Skin of body (tissue), 2 donors: ENCODE data around the gene SERTAD3. TPM values are rescaled to one million over a fixed set of nuclear protein-coding genes. Genes with fewer than 3 reads are reported as not detected.
"Not testable (repeated sequence)": the region's sequence is repeated elsewhere in the genome, so short reads cannot be mapped to it uniquely, and the experiment has no call there.

Experiments used
- DNase-seq: peaks from one replicate; lab custom pipeline; 2025; lab: John Stamatoyannopoulos, UW
- total RNA-seq: library from RNA; depleted of rRNA; stranded (reverse); fragments of >200 nt; gene quantifications from one replicate; pipeline ENCODE4 v1.2.3, GENCODE V29; 2014

Gene SERTAD3
- total RNA-seq, 1 donor from 2014 or later, result 30.8 TPM

DNA sequence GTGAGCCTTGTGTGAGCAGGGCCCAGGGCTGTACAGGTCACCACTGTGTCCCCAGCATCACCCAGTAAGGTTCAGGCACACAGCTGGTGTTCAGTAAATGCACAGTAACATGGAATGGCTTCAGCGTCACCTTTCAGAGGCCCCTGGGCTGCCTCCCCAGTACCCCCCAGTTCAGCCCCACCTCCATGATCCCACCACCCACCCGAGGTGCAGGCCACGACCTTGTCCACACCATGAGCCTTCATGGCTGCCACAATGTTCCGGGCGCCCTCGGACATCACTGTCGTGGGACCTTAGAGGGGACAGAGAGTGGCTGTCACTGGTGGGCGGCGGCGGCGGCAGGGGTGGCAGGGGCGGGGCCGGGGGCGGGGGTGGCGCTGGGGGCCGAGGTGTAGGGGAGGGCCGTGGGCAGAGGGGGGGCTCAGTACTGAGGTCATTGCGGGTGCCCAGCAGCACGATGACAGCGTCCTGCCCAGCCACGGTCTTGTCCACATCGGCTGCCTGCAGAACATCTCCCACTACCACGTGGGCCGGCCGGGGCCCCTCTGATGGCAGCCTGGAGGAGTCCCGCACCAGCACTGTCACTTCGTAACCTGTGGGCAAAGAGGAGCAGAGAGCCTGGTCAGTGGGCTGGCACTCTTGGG, 13.9 kb upstream of the SERTAD3 start:
- DNase-seq, result no peak

GRCh38 chr19:40457048-40457447, 12.9 kb upstream of the SERTAD3 start:
- DNase-seq, result no peak

GRCh38 chr19:40453943-40454342, 9.8 kb upstream of the SERTAD3 start:
- DNase-seq, result not testable (repeated sequence)

DNA sequence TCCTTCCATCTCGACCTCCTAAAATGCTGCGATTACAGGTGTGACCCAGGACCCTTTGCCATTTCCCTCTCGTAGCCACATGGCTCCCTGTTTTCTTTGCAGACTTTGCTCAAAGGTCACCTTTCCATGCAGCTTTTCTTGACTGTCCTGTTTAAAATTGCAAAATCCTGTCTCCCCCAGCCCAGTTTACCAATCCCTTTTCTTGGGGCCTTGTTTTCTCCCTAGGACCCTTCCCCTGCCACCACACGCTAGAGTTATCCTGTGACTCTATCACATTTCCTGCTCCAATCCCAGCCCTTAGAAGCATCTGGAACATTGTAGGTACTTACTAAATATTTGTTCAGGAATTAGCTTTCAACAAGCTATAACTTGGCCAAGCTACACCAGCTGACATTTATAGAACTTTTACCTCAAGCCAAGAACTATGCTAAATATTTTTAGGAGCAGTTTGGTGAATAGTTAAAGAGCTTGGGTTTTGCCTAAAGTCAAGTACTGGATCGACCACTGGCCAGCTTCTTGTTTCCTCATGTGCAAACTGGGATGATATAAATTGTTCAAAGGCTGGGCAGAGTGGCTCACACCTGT, 9.1 kb upstream of the SERTAD3 start:
- no peak for DNase-seq

DNA sequence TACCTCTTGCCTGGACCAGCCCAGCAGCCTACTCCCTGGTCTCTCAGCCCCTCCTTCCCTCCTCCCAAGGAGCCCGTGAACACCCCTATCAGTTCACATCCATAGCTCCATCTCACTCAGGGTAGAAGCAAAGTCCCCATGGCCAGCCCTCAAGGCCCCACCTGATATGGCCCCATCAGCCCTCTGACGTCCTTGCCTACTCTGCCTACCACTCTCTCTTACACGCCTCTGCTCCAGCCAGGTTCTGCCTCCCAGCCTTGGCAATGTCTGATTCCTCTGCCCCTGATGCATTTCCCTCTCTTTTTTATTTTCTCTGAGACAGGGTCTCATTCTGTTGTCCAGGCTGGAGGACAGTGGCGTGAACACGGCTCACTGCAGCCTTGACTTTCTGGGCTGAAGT, 7.9 kb upstream of the SERTAD3 start:
- DNase-seq, result no peak

- no peak for DNase-seq
Measured at GRCh38 chr19:40450664-40451063, 6.5 kb upstream of the SERTAD3 start.

GRCh38 chr19:40449506-40449905, 5.4 kb upstream of the SERTAD3 start:
- DNase-seq, result no peak

- DNase-seq, result no peak
Measured at GRCh38 chr19:40446263-40446784, 2.2 kb upstream of the SERTAD3 start.

- no peak for DNase-seq
Measured at GRCh38 chr19:40445780-40446262, 1.7 kb upstream of the SERTAD3 start.

DNA sequence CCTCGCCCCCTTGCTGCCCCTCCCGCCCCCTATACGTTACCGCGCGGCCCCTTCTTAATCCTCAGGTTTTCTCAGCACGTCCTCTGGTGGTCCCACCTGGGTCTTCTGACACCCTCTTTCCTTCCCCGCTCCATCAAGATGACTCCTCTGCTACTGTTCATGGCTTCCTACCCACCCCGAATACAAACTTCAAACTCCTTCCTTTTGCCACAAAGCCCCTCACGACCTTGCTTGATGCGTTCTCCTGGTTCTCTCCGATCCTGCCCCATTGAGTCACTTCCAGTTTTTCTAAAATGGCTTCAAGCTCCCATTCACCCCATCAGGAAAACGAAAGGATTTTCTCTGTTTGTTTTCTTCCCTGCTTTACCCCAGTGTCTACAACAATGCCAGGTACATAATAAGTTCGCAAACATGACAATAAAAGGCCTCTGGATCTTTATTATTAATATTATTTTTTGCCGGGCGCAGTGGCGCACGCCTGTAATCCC, 734 bp upstream of the SERTAD3 start:
- no peak for DNase-seq

DNA sequence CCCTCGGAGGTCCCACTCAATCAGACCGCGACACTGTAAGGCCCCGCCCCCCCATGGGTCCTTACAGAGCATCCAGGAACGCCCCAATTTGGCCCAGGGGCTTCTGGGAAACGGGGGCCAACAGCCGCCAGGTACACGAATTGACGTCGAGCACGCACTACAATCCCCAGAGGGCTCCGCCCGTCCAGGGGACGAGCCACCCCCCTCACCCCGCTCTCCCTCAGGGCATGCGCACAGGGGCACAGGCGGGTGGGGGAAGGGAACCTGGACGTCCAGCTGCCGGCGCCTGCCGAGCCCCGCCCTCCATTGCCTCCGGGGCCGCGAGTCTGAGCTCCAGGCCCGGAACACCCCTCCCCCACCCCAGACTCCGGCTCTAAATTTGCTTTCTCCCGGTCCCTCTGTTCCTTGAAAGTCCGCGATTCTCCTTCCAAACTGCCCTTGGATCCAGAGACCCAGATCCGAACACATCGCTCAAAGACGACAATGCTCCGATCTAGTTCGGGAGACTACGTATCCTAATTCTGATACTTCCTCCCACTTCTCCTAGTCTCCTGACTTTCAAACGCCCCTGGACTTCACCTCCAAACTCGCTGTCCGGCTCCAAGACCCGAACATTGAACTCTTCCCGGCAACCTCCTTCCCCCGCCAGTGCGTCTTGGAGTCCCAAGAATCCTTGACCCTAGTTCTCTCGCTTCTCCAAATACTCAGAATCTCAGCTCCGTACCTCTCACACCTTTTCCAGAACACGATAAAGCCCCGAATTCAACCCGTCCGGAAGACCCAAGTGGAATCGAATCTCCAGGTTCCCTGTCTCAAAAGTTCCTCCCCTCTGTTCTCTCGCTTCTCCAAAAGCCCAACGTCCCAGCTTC, 770 bp downstream of the SERTAD3 start:
- DNase-seq, result peak; percentile 99

- DNase-seq, result no peak
Measured at GRCh38 chr19:40442328-40443130, 1.6 kb downstream of the SERTAD3 start.

DNA sequence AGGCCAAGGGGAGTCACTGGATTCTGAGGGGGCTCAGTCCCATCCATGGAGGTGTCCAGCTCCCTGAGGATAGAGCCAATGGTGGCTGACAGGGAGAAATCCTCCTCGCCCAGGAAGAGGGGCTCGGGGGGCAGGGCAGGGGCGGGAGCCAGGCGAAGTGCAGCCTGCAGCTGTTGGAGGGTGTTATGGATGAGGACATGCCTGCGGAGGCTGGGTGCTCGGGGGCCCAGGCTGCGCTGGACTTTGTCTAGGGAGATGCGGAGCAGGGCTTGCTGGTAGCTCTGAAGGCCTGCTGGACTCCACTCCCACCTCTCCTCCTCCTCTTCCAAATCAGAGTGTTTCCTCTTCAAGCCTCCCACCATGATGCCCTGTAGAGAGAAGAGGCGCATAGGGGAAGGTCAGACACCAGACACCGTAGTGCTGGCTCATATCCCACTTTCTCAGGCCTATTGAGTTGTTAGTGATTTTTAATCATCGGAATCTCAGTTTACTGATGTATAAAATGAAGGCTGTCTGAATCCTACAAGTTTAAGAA, 2.3 kb downstream of the SERTAD3 start:
- DNase-seq, result no peak

DNA sequence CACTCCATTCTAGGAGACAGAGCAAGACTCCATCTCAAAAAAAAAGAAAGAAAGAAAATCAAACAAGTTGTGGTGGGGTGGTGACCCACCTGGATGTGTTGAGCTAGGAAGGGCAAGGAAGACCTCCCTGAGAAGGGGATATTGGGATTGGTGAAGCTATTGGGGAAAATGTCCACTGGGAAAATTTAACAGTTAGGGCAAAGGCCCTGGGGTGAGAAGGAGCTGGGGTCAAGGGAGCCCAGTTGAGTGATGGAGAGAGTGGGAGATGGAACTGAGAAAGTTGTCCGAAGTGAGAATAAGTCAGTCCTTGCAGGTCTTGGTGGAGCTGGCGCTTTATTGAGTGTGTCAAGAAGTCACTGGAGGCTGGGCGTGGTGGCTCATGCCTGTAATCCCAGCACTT, 5.9 kb downstream of the SERTAD3 start:
- DNase-seq, result no peak

DNA sequence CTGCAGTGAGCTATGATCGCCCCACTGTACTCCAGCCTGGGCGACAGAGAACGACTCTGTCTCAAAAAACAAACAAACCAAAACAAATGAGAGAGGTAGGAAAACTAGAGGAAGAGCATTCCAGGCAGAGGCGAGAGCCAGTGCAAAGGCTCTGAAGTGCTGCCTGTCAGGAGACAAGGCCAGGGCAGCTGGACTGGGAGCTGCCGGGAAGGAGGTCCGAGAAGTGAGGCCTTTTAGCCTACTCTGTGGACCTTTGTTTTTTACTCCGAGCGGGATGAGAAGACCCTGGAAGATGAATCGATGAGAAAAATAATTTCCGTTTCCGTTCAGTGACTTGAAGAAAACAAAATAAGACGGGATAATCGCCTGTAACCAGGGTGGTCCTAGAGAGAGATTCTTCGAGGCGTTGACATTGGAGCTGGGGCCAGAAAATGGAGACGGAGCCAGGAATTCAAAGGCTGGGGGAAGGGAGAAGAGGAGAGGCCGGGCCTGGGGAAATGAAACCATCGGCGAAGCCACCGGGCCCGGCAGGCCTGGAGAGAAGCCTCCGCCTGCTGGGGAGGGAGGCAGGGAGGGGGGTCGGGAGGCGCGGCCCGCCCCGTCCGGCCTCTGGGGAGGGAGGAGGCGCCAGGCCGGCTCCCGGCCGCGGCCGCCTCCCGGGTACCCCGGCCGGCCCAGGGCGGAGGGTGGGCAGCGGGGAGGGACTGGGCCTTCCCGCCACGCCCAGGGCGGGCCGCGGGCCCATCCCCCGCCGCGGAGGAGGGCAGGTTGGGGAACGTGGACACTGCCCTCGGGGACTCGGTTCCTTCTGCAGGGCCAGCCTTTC, 10.5 kb downstream of the SERTAD3 start:
- DNase-seq, result peak; percentile 94

- DNase-seq, result not testable (repeated sequence)
Measured at GRCh38 chr19:40432760-40433159, 11.4 kb downstream of the SERTAD3 start.

- DNase-seq, result no peak
Measured at GRCh38 chr19:40431698-40432097, 12.4 kb downstream of the SERTAD3 start.

GRCh38 chr19:40430242-40430641, 13.9 kb downstream of the SERTAD3 start:
- not testable (repeated sequence) for DNase-seq

DNA sequence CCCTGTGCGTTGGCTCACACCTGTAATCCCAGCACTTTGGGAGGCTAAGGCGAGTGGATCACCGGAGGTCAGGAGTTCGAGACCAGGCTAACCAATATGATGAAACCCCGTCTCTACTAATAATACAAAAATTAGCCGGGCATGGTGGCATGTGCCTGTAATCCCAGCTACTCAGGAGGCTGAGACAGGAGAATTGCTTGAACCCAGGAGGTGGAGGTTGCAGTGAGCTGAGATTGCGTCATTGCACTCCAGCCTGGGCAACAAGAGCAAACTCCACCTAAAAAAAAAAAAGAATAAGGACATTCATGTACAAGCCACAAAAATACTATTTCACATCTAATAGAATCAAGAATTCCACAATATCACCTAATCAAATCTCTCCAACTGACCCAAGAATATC, 15.9 kb downstream of the SERTAD3 start:
- DNase-seq, result not testable (repeated sequence)
